ENCODE results near the gene SAPCD2.
A peak's percentile ranks its signal among the peaks of the same experiment; 100 is the strongest.

The SAPCD2 gene

GRCh38 chr9:137030538-137031527 is 39.5 kb downstream of the SAPCD2 start:
- DNase-seq (ENCODE audit: low read depth): no peak

- DNase-seq (ENCODE audit: low read depth): no peak
These were observed 40.4 kb downstream of the SAPCD2 start for GRCh38 chr9:137030006-137030405.

GRCh38 chr9:137029058-137029936 is 41.1 kb downstream of the SAPCD2 start:
- no peak for DNase-seq (ENCODE audit: low read depth)

- DNase-seq (ENCODE audit: low read depth): no peak
These were observed 41.9 kb downstream of the SAPCD2 start for GRCh38 chr9:137028263-137029057.

GRCh38 chr9:137027369-137028262 is 42.7 kb downstream of the SAPCD2 start, which contains the start of gene ABCA2:
Gene ABCA2, minus strand, starts transcription at chr9:137028237. Its CDS starts 97 bp downstream, at chr9:137028140.
- DNase-seq (ENCODE audit: low read depth): no peak

- DNase-seq (ENCODE audit: low read depth): no peak
These were observed 43.5 kb downstream of the SAPCD2 start for GRCh38 chr9:137026828-137027227.

GRCh38 chr9:137026384-137026783 is 44.0 kb downstream of the SAPCD2 start:
- DNase-seq (ENCODE audit: low read depth): no peak

- no peak for DNase-seq (ENCODE audit: low read depth)
These were observed 44.8 kb downstream of the SAPCD2 start for GRCh38 chr9:137025517-137025966.

- no peak for DNase-seq (ENCODE audit: low read depth)
These were observed 46.8 kb downstream of the SAPCD2 start for GRCh38 chr9:137023583-137023991.

GRCh38 chr9:137023157-137023556 is 47.2 kb downstream of the SAPCD2 start:
- DNase-seq (ENCODE audit: low read depth): no peak

GRCh38 chr9:137022662-137023008 is 47.7 kb downstream of the SAPCD2 start:
- DNase-seq (ENCODE audit: low read depth): no peak

GRCh38 chr9:137021979-137022661 is 48.2 kb downstream of the SAPCD2 start:
- DNase-seq (ENCODE audit: low read depth): peak; percentile 40

- no peak for DNase-seq (ENCODE audit: low read depth)
These were observed 48.8 kb downstream of the SAPCD2 start for GRCh38 chr9:137021568-137021978.

- DNase-seq (ENCODE audit: low read depth): no peak
These were observed 49.4 kb downstream of the SAPCD2 start for GRCh38 chr9:137020771-137021567.

GRCh38 chr9:137019891-137020683 is 50.3 kb downstream of the SAPCD2 start:
- DNase-seq (ENCODE audit: low read depth): no peak

- no peak for DNase-seq (ENCODE audit: low read depth)
These were observed 51.4 kb downstream of the SAPCD2 start for GRCh38 chr9:137018761-137019559.

GRCh38 chr9:137017791-137018497 is 52.4 kb downstream of the SAPCD2 start:
- no peak for DNase-seq (ENCODE audit: low read depth)
